Measurements from ENCODE around the gene WWOX.

DNA sequence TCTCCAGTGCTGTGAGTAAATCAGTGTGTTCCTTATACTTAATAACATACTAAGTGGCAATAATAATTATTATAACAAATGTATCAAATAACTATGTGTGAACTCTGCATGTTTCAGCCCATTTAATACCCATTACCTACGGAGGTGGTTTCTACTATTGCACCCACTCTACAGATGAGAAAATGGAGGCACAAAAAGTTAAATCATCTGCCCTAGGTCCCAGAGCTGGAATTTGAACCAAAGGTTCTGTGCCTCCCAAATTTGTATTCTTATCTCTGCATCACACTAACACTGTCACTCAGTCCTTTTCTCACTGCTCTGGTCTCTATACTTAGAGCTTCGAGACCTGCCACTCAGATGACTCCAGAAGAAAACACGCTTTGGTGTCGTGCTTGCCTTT, 1084.1 kb downstream of the WWOX start:
- TF ChIP-seq, protein P1, sequence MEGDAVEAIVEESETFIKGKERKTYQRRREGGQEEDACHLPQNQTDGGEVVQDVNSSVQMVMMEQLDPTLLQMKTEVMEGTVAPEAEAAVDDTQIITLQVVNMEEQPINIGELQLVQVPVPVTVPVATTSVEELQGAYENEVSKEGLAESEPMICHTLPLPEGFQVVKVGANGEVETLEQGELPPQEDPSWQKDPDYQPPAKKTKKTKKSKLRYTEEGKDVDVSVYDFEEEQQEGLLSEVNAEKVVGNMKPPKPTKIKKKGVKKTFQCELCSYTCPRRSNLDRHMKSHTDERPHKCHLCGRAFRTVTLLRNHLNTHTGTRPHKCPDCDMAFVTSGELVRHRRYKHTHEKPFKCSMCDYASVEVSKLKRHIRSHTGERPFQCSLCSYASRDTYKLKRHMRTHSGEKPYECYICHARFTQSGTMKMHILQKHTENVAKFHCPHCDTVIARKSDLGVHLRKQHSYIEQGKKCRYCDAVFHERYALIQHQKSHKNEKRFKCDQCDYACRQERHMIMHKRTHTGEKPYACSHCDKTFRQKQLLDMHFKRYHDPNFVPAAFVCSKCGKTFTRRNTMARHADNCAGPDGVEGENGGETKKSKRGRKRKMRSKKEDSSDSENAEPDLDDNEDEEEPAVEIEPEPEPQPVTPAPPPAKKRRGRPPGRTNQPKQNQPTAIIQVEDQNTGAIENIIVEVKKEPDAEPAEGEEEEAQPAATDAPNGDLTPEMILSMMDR (IDR thresholded peaks at IDR 0.05), result no peak
- TF ChIP-seq EZH2 (IDR thresholded peaks at IDR 0.05; ENCODE audit: borderline replicate concordance, insufficient read depth, low read depth, low read length, poor library complexity, severe bottlenecking), result no peak
